Measurements from ENCODE around the gene CASZ1. TPM values are rescaled to one million over a fixed set of nuclear protein-coding genes. Genes with fewer than 3 reads are reported as not detected.

The CASZ1 gene
- total RNA-seq, 1 donor from 2014 or later, result 9.2 TPM

DNA sequence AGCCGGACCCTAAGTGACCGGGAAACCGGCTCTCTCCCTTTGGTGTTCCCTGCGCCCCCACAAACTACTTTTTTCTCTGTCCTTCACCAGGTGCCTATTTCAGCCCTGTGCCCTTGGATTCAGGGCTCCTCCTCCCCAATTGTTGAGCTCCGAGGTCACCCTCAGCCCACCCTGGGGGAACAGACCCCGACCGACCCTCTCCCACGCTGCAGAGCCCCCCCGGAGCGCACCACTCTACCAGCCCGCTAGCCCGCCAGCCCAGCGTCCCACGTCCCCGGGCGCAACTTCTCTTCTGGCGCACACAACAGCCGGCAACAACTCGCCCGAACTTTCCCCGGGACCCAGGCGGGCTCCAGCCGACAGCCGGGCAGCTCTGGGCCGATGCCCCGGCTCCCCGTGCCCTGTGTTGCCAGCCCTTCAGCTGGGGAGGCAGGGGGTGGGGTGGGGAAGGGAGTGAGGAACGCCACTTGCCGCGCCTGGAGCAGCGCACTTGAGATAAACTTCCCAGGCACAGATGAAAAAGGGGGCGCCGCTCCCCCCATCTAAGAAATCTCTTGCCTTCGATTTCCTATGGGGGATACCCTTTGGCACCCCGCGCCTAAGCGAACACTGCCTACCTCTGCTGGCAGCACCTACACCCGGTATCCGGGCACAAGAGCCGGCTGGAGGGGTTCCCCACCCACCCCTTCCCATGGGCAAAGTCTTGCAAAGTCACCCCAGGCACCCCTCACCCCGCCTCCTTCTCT, 997 bp downstream of the CASZ1 start:
- DNase-seq (ENCODE audit: low read depth) (no peak), FAIRE-seq (no peak)
- Histone ChIP-seq H3K4me3 (ENCODE audit: low read depth, low read length) (peak overlapping the region; percentile 71), H3K27me3 (ENCODE audit: control insufficient read depth, insufficient read depth, low read length) (no peaks in the 10 kb centered on the region), H3K36me3 (ENCODE audit: control insufficient read depth, insufficient read depth, low read length) (no peaks in the 10 kb centered on the region)
- TF ChIP-seq, protein P1, sequence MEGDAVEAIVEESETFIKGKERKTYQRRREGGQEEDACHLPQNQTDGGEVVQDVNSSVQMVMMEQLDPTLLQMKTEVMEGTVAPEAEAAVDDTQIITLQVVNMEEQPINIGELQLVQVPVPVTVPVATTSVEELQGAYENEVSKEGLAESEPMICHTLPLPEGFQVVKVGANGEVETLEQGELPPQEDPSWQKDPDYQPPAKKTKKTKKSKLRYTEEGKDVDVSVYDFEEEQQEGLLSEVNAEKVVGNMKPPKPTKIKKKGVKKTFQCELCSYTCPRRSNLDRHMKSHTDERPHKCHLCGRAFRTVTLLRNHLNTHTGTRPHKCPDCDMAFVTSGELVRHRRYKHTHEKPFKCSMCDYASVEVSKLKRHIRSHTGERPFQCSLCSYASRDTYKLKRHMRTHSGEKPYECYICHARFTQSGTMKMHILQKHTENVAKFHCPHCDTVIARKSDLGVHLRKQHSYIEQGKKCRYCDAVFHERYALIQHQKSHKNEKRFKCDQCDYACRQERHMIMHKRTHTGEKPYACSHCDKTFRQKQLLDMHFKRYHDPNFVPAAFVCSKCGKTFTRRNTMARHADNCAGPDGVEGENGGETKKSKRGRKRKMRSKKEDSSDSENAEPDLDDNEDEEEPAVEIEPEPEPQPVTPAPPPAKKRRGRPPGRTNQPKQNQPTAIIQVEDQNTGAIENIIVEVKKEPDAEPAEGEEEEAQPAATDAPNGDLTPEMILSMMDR (IDR thresholded peaks at IDR 0.05; ENCODE audit: insufficient read depth, low read length, severe bottlenecking), result no peak

GRCh38 chr1:10794724-10795275, 1.6 kb downstream of the CASZ1 start:
- no peaks in the 10 kb centered on the region for H3K27me3 ChIP-seq (ENCODE audit: control insufficient read depth, insufficient read depth, low read length)
- peak overlapping the region; percentile 71 for H3K4me3 ChIP-seq (ENCODE audit: low read depth, low read length)
- DNase-seq (ENCODE audit: low read depth) (no peak), FAIRE-seq (no peak)
- TF ChIP-seq, protein P1 (IDR thresholded peaks at IDR 0.05; ENCODE audit: insufficient read depth, low read length, severe bottlenecking), result no peak
- no peaks in the 10 kb centered on the region for H3K36me3 ChIP-seq (ENCODE audit: control insufficient read depth, insufficient read depth, low read length)

GRCh38 chr1:10793129-10793651, 3.3 kb downstream of the CASZ1 start:
- DNase-seq (ENCODE audit: low read depth) (peak; percentile 42), FAIRE-seq (no peak)
- no peaks in the 10 kb centered on the region for H3K36me3 ChIP-seq (ENCODE audit: control insufficient read depth, insufficient read depth, low read length)
- no peaks in the 10 kb centered on the region for H3K27me3 ChIP-seq (ENCODE audit: control insufficient read depth, insufficient read depth, low read length)
- TF ChIP-seq, protein P1 (IDR thresholded peaks at IDR 0.05; ENCODE audit: insufficient read depth, low read length, severe bottlenecking), result no peak
- peak overlapping the region; percentile 71 for H3K4me3 ChIP-seq (ENCODE audit: low read depth, low read length)

GRCh38 chr1:10791105-10791951, 5.1 kb downstream of the CASZ1 start:
- no peaks in the 10 kb centered on the region for H3K27me3 ChIP-seq (ENCODE audit: control insufficient read depth, insufficient read depth, low read length)
- H3K36me3 ChIP-seq (ENCODE audit: control insufficient read depth, insufficient read depth, low read length), result no peaks in the 10 kb centered on the region
- H3K4me3 ChIP-seq (ENCODE audit: low read depth, low read length), result no peak overlapping the region
- DNase-seq (ENCODE audit: low read depth) (no peak), FAIRE-seq (no peak)
- TF ChIP-seq, protein P1 (IDR thresholded peaks at IDR 0.05; ENCODE audit: insufficient read depth, low read length, severe bottlenecking), result no peak

DNA sequence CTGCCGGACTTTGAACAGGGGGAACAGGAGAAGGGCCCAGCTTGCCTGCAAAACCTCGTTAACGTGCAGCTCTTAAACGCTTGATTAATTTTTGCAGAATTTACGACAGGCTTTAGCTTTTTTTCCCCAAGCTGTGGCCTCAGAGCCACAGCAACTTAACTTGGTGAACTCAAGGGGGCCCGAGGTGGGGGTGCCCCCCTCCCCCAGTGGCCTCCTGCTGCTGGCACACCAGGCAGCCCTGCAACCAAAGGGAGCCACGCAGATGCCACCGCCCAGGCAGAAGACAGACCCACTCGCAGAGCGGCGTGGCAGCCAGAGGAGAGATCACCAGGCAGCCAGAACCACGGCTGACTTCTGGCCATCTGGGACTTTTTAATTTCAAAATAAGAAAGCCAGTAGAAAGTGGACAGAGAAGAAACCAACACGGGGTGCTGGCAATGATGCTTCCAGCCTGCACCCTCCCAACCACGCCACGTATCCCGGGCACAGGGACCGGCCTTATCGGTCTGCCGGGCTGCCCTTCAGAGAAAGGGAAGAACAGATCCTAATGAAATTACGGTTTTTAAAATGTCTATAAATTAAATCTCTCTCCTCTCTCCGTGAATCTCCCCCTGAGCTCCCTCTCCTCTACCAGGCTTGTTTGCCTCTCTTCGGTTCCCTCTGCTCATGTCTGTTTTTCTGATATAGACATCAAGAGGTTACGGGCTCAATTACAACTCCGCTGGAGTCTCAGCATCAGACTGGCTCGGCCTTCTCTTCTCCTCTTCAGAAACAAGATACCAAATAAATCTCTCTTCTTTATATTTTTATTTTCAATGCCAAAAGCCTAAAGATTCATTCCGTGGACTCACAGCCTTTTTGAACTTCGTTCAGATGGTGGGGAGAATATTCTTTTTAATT, 6.4 kb downstream of the CASZ1 start:
- no peak overlapping the region for H3K4me3 ChIP-seq (ENCODE audit: low read depth, low read length)
- FAIRE-seq (no peak), DNase-seq (ENCODE audit: low read depth) (no peak)
- H3K27me3 ChIP-seq (ENCODE audit: control insufficient read depth, insufficient read depth, low read length), result no peaks in the 10 kb centered on the region
- TF ChIP-seq, protein P1 (IDR thresholded peaks at IDR 0.05; ENCODE audit: insufficient read depth, low read length, severe bottlenecking), result no peak
- no peaks in the 10 kb centered on the region for H3K36me3 ChIP-seq (ENCODE audit: control insufficient read depth, insufficient read depth, low read length)

Data from bronchial epithelial cell (primary cell).